HepG2 (cell line): ENCODE data around the gene NBR1. TPM values are rescaled to one million over a fixed set of nuclear protein-coding genes. Genes with fewer than 3 reads are reported as not detected.
A peak's percentile ranks its signal among the peaks of the same experiment; 100 is the strongest.

Source experiments
- CENPX ChIP-seq: sonication (generic); formaldehyde crosslinking; IDR thresholded peaks from 2 replicates; pipeline ENCODE4 v1.9.0; 2021; ENCODE audit warnings: mild to moderate bottlenecking, missing genetic modification reagents, moderate library complexity
- CREB1 ChIP-seq, 2 experiments: fragments of 450-650 bp in 1 of 2; IDR thresholded peaks; 2 replicates each; pipeline ENCODE4 v1.6.1; 2016 to 2017; ENCODE audit warnings: control low read depth in 1 of 2, mild to moderate bottlenecking in 1 of 2, missing compliant biosample characterization in 1 of 2, missing genetic modification characterization in 1 of 2
- ESRRA ChIP-seq: sonication (generic); formaldehyde crosslinking; IDR thresholded peaks from 2 replicates; pipeline ENCODE4 v1.5.1; 2020; ENCODE audit warnings: mild to moderate bottlenecking, low read depth, missing genetic modification reagents
- FOSL2 ChIP-seq: sonication (generic); formaldehyde crosslinking; IDR thresholded peaks from 2 replicates; pipeline ENCODE4 v1.4.0; 2020; ENCODE audit warnings: missing genetic modification reagents
- FOXA1 ChIP-seq, 2 experiments: fragments of 450-650 bp in 1 of 2; sonication (generic) in 1 of 2; formaldehyde crosslinking in 1 of 2; IDR thresholded peaks; 2 replicates each; pipeline versions ENCODE4 v1.4.0 to v1.6.1; 2016 to 2020; ENCODE audit warnings: missing genetic modification reagents in 1 of 2
- GATAD2A ChIP-seq: IDR thresholded peaks from 2 replicates; pipeline ENCODE4 v1.6.1; 2016
- HMG20A ChIP-seq: IDR thresholded peaks from 2 replicates; pipeline ENCODE4 v1.6.1; 2016; ENCODE audit warnings: borderline replicate concordance
- MXD4 ChIP-seq: IDR thresholded peaks from 2 replicates; pipeline ENCODE4 v1.6.1; 2016; ENCODE audit warnings: mild to moderate bottlenecking, missing biosample characterization, missing genetic modification reagents
- NFRKB ChIP-seq: fragments of 450-650 bp; IDR thresholded peaks from 2 replicates; pipeline ENCODE4 v1.6.1; 2017
- RFXANK ChIP-seq: IDR thresholded peaks from 2 replicates; pipeline ENCODE4 v1.6.1; 2016
- SAP130 ChIP-seq: IDR thresholded peaks from 2 replicates; pipeline ENCODE4 v1.6.1; 2016; ENCODE audit warnings: low read depth
- SIX1 ChIP-seq: sonication (generic); formaldehyde crosslinking; IDR thresholded peaks from 2 replicates; pipeline ENCODE4 v1.4.0; 2020; ENCODE audit warnings: missing genetic modification reagents, borderline replicate concordance
- SMYD3 ChIP-seq: sonication (generic); formaldehyde crosslinking; IDR thresholded peaks from 2 replicates; pipeline ENCODE4 v1.8.1; 2023; ENCODE audit warnings: mild to moderate bottlenecking, missing genetic modification reagents
- TBX2 ChIP-seq: sonication (generic); formaldehyde crosslinking; IDR thresholded peaks from 2 replicates; pipeline ENCODE4 v1.5.0; 2020; ENCODE audit warnings: missing genetic modification reagents, mild to moderate bottlenecking, borderline replicate concordance
- ZMYM4 ChIP-seq: sonication (generic); formaldehyde crosslinking; IDR thresholded peaks from 2 replicates; pipeline ENCODE4 v1.8.1; 2023; ENCODE audit warnings: mild to moderate bottlenecking, missing genetic modification reagents
- ZNF644 ChIP-seq: IDR thresholded peaks from 2 replicates; pipeline ENCODE4 v1.6.1; 2016; ENCODE audit warnings: low read depth
- ZSCAN20 ChIP-seq: sonication (generic); formaldehyde crosslinking; IDR thresholded peaks from 2 replicates; pipeline ENCODE4 v1.4.0; 2020; ENCODE audit warnings: missing genetic modification reagents, mild to moderate bottlenecking, borderline replicate concordance
- polyA plus RNA-seq, 8 experiments: library from polyadenylated mRNA; depleted of rRNA in 3 of 8; stranded (reverse) in 7 of 8; unstranded in 1 of 8; fragments of >200 nt; fragmentation: Illumina TruSeq in 4 of 8; extraction: Trizol in 4 of 8; gene quantifications; 2 replicates each; pipeline versions ENCODE4 v1.2.1 to v1.2.3, GENCODE V29; 2011 to 2016; ENCODE audit warnings: low read depth in 4 of 8, missing spikeins in 1 of 8, mixed read lengths in 1 of 8; ENCODE audit not compliant: insufficient read depth in 1 of 8
- total RNA-seq, 5 experiments: library from RNA; depleted of rRNA; stranded (reverse); fragments of >200 nt; fragmentation: Illumina TruSeq; extraction: Trizol; gene quantifications; 2 replicates each; pipeline ENCODE4 v1.2.3, GENCODE V29; 2016; ENCODE audit warnings: low read depth in 1 of 5
- TF ChIP-seq, protein P1 (sequence below): sonication (generic); formaldehyde crosslinking; IDR thresholded peaks from 2 replicates; pipeline ENCODE4 v1.4.0; 2020; ENCODE audit warnings: missing genetic modification reagents

The NBR1 gene
- total and polyA plus RNA-seq, 2 of the 13 experiments (the other 11 are each of a cell fraction or from before 2014, with no cell fraction given), result 51.7 to 121 TPM

DNA sequence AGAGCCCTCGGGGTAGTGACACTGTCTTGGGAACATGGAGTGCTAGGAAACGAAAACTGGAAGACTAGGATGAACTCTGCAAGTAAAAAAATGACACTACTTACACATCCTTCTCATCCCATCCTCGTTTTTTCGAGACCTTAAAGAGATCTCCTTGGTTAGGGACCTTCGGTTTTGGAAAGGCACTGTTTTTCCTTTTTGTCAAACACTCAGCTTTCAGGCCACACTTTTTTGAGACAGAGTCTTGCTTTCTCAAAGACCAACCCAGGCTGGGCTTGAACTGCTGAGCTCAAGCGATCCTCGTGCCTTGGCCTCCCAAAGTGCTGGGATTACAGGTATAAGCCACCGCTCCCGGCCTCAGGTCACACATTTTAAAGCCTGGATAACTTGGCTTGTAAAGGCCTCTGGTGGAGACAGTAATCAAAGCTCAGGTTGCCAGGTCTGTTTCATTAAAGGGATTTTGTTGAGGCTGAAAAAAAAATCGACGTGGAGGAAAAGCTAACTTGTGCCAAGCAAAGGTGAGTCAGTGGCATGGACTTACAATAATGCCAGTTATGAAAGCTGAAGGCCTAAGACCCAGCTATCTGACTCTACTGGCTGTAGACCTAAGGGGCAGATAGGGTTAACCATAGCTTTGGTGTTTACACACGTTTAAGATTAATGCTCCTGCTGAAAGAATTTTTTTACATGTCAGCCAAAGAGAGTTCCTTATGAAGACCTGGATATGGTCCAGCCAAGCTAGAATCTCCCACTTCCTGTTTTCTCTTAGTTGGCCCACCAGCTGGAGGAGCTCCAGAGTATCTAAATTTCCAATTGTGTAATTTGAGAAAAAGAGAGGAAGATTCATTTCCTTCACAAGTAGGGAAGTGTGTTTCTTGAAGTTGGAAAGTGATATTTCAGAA, 823 bp downstream of the NBR1 start (continued):
- TF ChIP-seq, protein P1, sequence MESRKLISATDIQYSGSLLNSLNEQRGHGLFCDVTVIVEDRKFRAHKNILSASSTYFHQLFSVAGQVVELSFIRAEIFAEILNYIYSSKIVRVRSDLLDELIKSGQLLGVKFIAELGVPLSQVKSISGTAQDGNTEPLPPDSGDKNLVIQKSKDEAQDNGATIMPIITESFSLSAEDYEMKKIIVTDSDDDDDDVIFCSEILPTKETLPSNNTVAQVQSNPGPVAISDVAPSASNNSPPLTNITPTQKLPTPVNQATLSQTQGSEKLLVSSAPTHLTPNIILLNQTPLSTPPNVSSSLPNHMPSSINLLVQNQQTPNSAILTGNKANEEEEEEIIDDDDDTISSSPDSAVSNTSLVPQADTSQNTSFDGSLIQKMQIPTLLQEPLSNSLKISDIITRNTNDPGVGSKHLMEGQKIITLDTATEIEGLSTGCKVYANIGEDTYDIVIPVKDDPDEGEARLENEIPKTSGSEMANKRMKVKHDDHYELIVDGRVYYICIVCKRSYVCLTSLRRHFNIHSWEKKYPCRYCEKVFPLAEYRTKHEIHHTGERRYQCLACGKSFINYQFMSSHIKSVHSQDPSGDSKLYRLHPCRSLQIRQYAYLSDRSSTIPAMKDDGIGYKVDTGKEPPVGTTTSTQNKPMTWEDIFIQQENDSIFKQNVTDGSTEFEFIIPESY, result 0 out of 2 replicates have a peak, but pooled peaks have one; percentile 8
- peak; percentile 78 for TF ChIP-seq FOSL2 (CRISPR knock-in tag)
- 0 out of 2 replicates have a peak, but pooled peaks have one; percentile 15 for TF ChIP-seq ZSCAN20 (CRISPR knock-in tag)
- peak; percentile 78 for TF ChIP-seq SAP130
- TF ChIP-seq HMG20A (CRISPR knock-in tag), result peak; percentile 29; the same call in 1 of the 2 replicates
- 0 out of 2 replicates have a peak, but pooled peaks have one; percentile 30 for TF ChIP-seq MXD4 (CRISPR knock-in tag)
- no peak for TF ChIP-seq CENPX (CRISPR knock-in tag)
- TF ChIP-seq SIX1 (CRISPR knock-in tag), result peak; percentile 91
- no peak for TF ChIP-seq CREB1 (IDR thresholded peaks at IDR 0.05)
- TF ChIP-seq CREB1 (CRISPR knock-in tag; IDR thresholded peaks at IDR 0.05), result peak; percentile 62; the same call in 1 of the 2 replicates
- TF ChIP-seq ESRRA (CRISPR knock-in tag), result peak; percentile 19; the same call in 1 of the 2 replicates
- TF ChIP-seq RFXANK (CRISPR knock-in tag), result peak; percentile 43; the same call in 1 of the 2 replicates
- no peak for TF ChIP-seq NFRKB
- TF ChIP-seq TBX2 (CRISPR knock-in tag), result no peak
- no peak for TF ChIP-seq FOXA1 (IDR thresholded peaks at IDR 0.05)
- TF ChIP-seq FOXA1 (CRISPR knock-in tag; IDR thresholded peaks at IDR 0.05), result peak; percentile 57
- peak; percentile 69 for TF ChIP-seq GATAD2A (CRISPR knock-in tag)
- no peak for TF ChIP-seq ZMYM4 (CRISPR knock-in tag)
- peak; percentile 14; the same call in 1 of the 2 replicates for TF ChIP-seq ZNF644 (CRISPR knock-in tag)
- TF ChIP-seq SMYD3 (CRISPR knock-in tag), result no peak
